GM06990 (cell line): ENCODE measurements around the gene DMBT1.

ENCODE experiments used
- DNase-seq: peaks from one replicate; pipeline ENCODE4 v3.0.0-alpha.2; 2011; ENCODE audit not compliant: insufficient read length; ENCODE audit errors: extremely low read depth
- H3K27me3 ChIP-seq: replicated peaks from 2 replicates; pipeline ENCODE4 v1.6.0; 2011; ENCODE audit warnings: low read length; ENCODE audit not compliant: control insufficient read depth, insufficient read depth
- H3K36me3 ChIP-seq: 2 replicates; pipeline ENCODE4 v1.5.1; 2011; ENCODE audit warnings: low read length; ENCODE audit not compliant: control insufficient read depth, insufficient read depth
- H3K4me3 ChIP-seq: replicated peaks from 2 replicates; pipeline ENCODE4 v1.5.1; 2011; ENCODE audit warnings: low read depth, mild to moderate bottlenecking, control low read depth, low read length
- TF ChIP-seq, protein P1 (sequence below): IDR thresholded peaks from 2 replicates; pipeline ENCODE4 v1.5.1; 2011; ENCODE audit warnings: low read length, control low read depth, mild to moderate bottlenecking, inconsistent platforms; ENCODE audit not compliant: insufficient read depth, poor library complexity, severe bottlenecking

Gene DMBT1

DNA sequence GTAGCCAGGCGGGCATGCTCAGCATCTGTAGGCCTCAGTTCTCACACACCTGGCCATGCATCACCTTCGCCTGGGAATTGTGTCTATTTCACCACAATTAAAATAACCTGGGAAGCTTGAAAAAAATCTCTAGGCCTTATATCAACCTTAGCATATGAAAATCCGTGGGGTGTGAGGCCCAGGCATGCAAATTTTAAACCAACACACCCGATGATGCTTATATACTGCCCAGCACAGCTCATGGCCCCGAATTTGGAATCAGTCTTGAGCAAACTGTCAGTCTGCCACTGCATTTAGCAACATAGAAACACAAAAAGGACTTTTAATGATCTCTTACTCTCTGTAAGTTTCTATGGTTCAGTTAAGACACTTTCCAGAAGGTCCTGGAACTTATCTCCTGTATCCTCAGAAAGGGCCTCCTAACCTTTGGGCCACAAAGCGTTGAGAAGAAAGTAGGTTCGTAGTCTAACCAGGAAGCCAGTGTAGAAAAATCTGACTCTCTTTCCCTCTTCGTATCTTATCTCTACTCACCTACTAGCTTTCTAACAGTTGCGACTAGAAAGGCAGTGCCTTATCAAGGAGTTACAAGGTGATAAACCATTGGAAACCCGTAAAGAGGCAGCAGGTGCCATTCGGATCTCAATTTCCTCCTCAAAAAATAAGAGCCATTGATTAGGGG is 12.0 kb upstream of the DMBT1 start:
- TF ChIP-seq, protein P1, sequence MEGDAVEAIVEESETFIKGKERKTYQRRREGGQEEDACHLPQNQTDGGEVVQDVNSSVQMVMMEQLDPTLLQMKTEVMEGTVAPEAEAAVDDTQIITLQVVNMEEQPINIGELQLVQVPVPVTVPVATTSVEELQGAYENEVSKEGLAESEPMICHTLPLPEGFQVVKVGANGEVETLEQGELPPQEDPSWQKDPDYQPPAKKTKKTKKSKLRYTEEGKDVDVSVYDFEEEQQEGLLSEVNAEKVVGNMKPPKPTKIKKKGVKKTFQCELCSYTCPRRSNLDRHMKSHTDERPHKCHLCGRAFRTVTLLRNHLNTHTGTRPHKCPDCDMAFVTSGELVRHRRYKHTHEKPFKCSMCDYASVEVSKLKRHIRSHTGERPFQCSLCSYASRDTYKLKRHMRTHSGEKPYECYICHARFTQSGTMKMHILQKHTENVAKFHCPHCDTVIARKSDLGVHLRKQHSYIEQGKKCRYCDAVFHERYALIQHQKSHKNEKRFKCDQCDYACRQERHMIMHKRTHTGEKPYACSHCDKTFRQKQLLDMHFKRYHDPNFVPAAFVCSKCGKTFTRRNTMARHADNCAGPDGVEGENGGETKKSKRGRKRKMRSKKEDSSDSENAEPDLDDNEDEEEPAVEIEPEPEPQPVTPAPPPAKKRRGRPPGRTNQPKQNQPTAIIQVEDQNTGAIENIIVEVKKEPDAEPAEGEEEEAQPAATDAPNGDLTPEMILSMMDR = no peak
- H3K27me3 ChIP-seq = no peaks in the 10 kb centered on the region; the same call in 1 of the 2 replicates
- no peak for DNase-seq
- H3K4me3 ChIP-seq = no peak overlapping the region
- no peaks in the 10 kb centered on the region for H3K36me3 ChIP-seq

DNA sequence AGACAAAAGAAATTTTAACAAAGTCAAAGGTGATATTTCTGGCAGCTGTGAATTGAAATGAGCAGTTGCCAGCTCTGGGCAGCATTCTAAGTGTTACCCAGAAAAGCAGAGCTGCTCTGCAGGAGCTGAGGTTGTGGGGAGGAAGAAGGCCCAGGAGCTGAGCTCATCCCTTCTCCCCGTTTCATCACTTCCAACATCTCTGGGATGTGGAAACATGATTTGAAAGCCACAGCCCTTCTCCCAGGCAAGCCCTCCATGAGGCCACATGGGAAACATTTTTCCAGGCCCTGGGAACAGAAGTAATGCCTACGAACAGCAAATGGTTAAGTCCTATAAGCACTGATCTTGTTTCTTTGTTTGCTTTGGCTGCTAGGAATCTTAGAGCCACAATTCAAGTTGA is 10.9 kb upstream of the DMBT1 start:
- TF ChIP-seq, protein P1 = no peak
- Histone ChIP-seq H3K36me3 (no peaks in the 10 kb centered on the region), H3K27me3 (no peaks in the 10 kb centered on the region; the same call in 1 of the 2 replicates), H3K4me3 (no peak overlapping the region)
- no peak for DNase-seq

DNA sequence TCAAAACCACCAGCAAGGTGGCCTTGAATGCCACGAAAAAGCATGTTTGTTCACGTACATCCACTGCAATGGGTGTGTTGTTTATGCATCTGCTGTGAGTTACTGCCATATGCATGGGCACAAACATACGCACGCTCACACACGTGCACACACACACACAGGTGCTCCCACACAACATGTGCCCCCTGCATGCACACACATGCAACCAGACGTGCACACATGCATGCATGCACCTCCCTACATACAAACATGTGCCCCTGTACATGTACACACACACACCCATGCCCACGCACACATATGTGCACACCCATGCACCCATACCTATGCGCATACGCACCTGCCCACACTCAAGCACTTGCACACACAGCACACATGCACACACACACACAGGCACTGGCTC is 10.1 kb upstream of the DMBT1 start:
- TF ChIP-seq, protein P1 = no peak
- DNase-seq = no peak
- Histone ChIP-seq H3K36me3 (no peaks in the 10 kb centered on the region), H3K27me3 (no peaks in the 10 kb centered on the region; the same call in 1 of the 2 replicates), H3K4me3 (no peak overlapping the region)

DNA sequence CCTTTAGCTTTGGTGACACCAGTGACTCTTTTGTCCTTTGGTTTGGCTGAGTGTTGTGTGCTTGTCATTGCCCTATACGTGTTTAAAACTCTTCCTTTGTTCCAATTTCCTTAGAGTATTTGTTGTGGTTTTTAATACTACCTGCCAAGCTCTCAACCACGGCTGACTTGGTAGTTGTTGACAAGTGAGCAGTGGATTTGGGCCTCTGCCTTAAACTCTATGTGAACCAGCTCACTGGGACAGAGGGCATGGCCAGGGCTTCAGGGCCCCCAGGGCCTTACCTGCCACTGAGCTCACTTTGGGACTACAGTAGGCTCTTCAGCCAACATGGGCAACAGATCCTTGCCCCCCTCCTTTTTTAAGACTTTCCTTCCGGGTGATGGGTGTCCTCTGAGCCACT is 9.6 kb upstream of the DMBT1 start:
- Histone ChIP-seq H3K27me3 (no peaks in the 10 kb centered on the region; the same call in 1 of the 2 replicates), H3K36me3 (no peaks in the 10 kb centered on the region), H3K4me3 (no peak overlapping the region)
- DNase-seq = no peak
- TF ChIP-seq, protein P1 = no peak

DNA sequence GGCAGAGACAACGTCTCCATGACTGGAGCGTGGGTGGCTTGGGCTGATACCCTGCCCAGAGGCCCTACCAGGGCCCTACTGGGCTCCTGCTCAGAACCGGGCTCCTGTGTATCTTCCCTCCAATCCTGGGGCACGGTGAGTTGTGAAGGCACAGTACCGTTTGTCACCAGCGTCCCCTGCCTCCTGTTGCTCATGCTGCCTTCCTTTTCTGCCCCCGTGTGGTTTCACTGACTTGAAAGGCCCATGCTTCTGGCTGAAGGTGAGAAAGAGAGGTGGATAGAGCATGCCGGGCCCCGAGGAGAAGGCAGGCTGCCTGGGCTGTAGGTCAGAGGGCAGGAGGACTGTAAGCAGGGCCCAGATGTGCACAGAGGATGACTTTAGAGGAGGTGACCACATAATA is 9.1 kb upstream of the DMBT1 start:
- TF ChIP-seq, protein P1 = peak; percentile 28
- no peaks in the 10 kb centered on the region for H3K36me3 ChIP-seq
- no peak for DNase-seq

More for the DNA sequence above, 9.1 kb upstream of the DMBT1 start:
- no peak overlapping the region for H3K4me3 ChIP-seq
- H3K27me3 ChIP-seq = no peaks in the 10 kb centered on the region; the same call in 1 of the 2 replicates
